ENCODE data around the gene P2RX3.

DNA sequence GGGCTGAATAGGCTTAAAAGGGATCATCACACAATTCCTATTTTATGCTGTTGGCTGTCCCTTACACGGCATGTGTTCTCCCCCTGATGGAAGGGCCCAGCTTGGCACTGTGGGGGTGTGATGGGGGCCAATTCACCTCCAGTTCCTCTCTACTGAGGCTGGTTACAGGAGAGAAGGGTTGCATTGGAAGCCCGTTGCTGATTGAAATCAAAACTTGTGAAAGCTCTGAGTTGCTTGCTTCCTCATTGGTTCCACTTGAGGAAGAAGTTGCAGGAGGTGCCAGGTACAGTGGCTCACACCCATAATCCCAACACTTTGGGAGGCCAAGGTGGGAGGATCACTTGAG is 65.6 kb downstream of the P2RX3 start:
- TF ChIP-seq, protein P1, sequence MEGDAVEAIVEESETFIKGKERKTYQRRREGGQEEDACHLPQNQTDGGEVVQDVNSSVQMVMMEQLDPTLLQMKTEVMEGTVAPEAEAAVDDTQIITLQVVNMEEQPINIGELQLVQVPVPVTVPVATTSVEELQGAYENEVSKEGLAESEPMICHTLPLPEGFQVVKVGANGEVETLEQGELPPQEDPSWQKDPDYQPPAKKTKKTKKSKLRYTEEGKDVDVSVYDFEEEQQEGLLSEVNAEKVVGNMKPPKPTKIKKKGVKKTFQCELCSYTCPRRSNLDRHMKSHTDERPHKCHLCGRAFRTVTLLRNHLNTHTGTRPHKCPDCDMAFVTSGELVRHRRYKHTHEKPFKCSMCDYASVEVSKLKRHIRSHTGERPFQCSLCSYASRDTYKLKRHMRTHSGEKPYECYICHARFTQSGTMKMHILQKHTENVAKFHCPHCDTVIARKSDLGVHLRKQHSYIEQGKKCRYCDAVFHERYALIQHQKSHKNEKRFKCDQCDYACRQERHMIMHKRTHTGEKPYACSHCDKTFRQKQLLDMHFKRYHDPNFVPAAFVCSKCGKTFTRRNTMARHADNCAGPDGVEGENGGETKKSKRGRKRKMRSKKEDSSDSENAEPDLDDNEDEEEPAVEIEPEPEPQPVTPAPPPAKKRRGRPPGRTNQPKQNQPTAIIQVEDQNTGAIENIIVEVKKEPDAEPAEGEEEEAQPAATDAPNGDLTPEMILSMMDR (IDR thresholded peaks at IDR 0.05): no peak
- no peak for TF ChIP-seq POLR2A (IDR thresholded peaks at IDR 0.05)
- TF ChIP-seq EP300 (IDR thresholded peaks at IDR 0.05): no peak
